GM08714 (cell line): ENCODE data around the gene SEC23B.

ENCODE experiments used
- H3K4me3 ChIP-seq: fragments of 200-500 bp; sonication (Bioruptor generic); 2 replicates; pipeline ENCODE4 v1.5.1; 2014; ENCODE audit warnings: mild to moderate bottlenecking, low read length, inconsistent platforms
- ZNF274 ChIP-seq: IDR thresholded peaks from 2 replicates; pipeline ENCODE4 v1.6.1; 2012; ENCODE audit warnings: mild to moderate bottlenecking, low read depth, low read length

The SEC23B gene

DNA sequence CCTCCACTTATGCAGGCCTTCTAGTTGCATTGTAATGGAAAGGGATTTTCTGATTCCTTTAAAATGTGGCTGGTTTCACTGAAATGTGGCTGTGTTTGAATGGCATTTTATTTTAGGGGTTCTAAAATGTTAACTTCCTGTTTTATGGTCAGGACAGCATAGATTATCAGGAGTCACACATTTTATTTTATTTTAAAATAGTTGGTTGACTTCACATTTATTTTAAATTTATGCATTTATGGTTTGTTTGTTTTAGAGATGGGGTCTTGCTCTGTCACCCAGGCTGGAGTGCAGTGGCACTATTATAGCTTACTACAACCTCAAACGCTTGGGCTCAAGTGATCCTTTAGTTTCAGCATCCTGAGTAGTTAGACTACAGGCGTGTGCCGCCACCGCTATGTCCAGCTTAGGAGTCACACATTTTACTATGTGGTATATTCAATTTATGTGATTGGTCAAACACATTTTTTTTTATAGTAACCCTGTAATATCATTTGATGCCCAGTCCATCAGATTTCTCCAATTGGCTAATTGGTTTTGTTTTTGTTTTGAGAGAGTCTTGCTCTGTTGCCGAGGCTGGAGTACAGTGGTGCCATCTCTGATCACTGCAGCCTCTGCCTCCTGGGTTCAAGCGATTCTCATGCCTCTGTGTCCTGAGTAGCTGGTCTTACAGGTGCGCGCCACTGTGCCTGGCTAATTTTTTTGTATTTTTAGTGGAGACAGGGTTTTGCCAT lies 82.4 kb downstream of the SEC23B start:
- no peak for TF ChIP-seq ZNF274
- H3K4me3 ChIP-seq: no peak overlapping the region

DNA sequence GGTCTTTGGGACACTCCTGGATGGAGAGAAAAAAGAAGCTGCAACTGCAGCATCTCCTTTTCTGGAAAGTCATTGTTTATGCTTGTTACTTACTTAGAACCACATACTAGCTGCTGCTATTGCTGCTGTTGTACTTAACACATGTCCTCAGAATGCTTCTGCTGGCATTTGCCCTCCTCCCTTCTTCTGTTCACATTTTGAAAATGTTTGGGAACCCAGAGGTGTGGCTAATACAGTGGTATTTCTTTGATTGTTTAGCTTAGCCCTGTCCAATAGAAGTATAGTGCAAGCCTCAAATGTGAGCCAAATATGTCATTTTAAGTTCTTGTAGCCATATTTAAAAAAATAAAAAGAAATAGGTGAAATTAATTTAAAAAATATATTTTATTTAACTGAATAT lies 88.5 kb downstream of the SEC23B start:
- no peak overlapping the region for H3K4me3 ChIP-seq
- no peak for TF ChIP-seq ZNF274

DNA sequence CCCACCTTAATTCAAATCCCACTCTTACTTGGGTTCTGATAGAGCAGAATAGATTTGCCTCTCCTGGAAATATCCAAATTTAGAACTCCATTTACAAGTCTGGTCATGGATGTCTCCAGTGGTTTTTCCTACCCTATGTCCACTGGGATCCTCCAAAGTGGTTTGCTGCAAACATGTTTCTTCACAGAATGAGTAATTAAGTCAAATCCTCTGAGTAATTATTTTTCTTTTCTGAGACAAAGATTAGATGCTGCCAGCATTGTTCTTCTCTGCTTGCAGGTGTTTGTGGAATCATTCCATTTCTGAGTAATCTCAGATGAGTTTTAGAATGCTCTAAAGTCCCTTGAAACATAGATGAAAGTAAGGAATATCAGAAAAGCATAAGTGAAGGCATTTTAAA lies 102.0 kb downstream of the SEC23B start:
- no peak for TF ChIP-seq ZNF274

More for the DNA sequence above, 102.0 kb downstream of the SEC23B start:
- H3K4me3 ChIP-seq: no peak overlapping the region
